Testis (tissue), 3 donors: ENCODE measurements around the gene TENM4. TPM values are rescaled to one million over a fixed set of nuclear protein-coding genes. Genes with fewer than 3 reads are reported as not detected.

Experiments
- DNase-seq: peaks from one replicate; pipeline ENCODE4 v3.0.0-alpha.2; 2019
- H3K27ac ChIP-seq, 2 donors: fragments of 200-600 bp; sonication (generic); one replicate each; pipeline ENCODE4 v1.5.1; 2019
- H3K27me3 ChIP-seq: fragments of 200-600 bp; sonication (generic); one replicate; pipeline ENCODE4 v1.5.1; 2019
- H3K36me3 ChIP-seq: fragments of 200-600 bp; sonication (generic); one replicate; pipeline ENCODE4 v1.5.1; 2017; ENCODE audit warnings: low read depth; ENCODE audit errors: missing control alignments
- H3K4me1 ChIP-seq: fragments of 200-600 bp; sonication (generic); one replicate; pipeline ENCODE4 v1.5.1; 2019
- H3K4me3 ChIP-seq, 2 donors: fragments of 200-600 bp; sonication (generic); one replicate each; pipeline ENCODE4 v1.5.1; 2017 to 2019
- H3K9me3 ChIP-seq: fragments of 200-600 bp; sonication (generic); one replicate; pipeline ENCODE4 v1.5.1; 2017
- CTCF ChIP-seq, 3 experiments: fragments of 450-650 bp in 2 of 3; fragments of 200-600 bp in 1 of 3; sonication (generic) in 1 of 3; IDR thresholded peaks; one replicate each; pipeline ENCODE4 v1.5.1; 2016 to 2019; ENCODE audit warnings: antibody characterized with exemption in 3 of 3, mild to moderate bottlenecking in 2 of 3, moderate library complexity in 1 of 3
- POLR2A ChIP-seq: fragments of 450-650 bp; IDR thresholded peaks from one replicate; pipeline ENCODE4 v1.6.1; 2017; ENCODE audit warnings: antibody characterized with exemption, mild to moderate bottlenecking, moderate library complexity
- whole genome bisulfite sequencing, 2 donors: methylation state at CpG; one replicate each; pipeline ENCODE4 v1.1.5; 2018; 5-methylcytosine and 5-hydroxymethylcytosine counted together
- intact Hi-C: fragments of 100-400 bp; cut with DNase I; formaldehyde crosslinking; loops from one replicate; pipeline ENCODE4 v1.15.1; 2023; ENCODE audit warnings: low total_unique reads
- polyA plus RNA-seq: library from polyadenylated mRNA; stranded (reverse); fragments of 350-450 nt; fragmentation: Illumina TruSeq; extraction: RNeasy Lipid Tissue Mini Kit (QIAGEN cat#74804); gene quantifications from one replicate; pipeline ENCODE4 v1.2.3, GENCODE V29; 2014; ENCODE audit warnings: low read depth, low replicate concordance; ENCODE audit not compliant: insufficient read depth
- total RNA-seq, 2 donors: library from RNA; depleted of rRNA; stranded (reverse); fragments of >200 nt; gene quantifications; one replicate each; pipeline ENCODE4 v1.2.3, GENCODE V29; 2016

TENM4 gene
- total and polyA plus RNA-seq, 3 donors from 2014 or later = 10.6 to 17.9 (median 11.4) TPM

- H3K27ac ChIP-seq = no peak overlapping the region
- H3K9me3 ChIP-seq = no peaks in the 10 kb centered on the region
- TF ChIP-seq CTCF (IDR thresholded peaks at IDR 0.05) (no peak), POLR2A (no peak)
- 85 to 91% methylated on average over 8 of the region's 8 CpGs for WGBS, 2 donors
- no peaks in the 10 kb centered on the region for H3K36me3 ChIP-seq
- no peaks in the 10 kb centered on the region for H3K4me1 ChIP-seq
- no peaks in the 10 kb centered on the region for H3K27me3 ChIP-seq
- intact Hi-C loops = no loop called here
- no peak overlapping the region for H3K4me3 ChIP-seq
- no peak for DNase-seq
Measured at GRCh38 chr11:79090191-79090705, 350.6 kb downstream of the TENM4 start.

- 86 to 96% methylated on average over 3 of the region's 3 CpGs for WGBS, 2 donors
Measured at GRCh38 chr11:79089601-79090000, 351.2 kb downstream of the TENM4 start.

GRCh38 chr11:79088967-79089366, 351.9 kb downstream of the TENM4 start:
- Histone ChIP-seq H3K4me1 (no peaks in the 10 kb centered on the region), H3K27ac (no peak overlapping the region), H3K36me3 (no peaks in the 10 kb centered on the region), H3K27me3 (no peaks in the 10 kb centered on the region), H3K4me3 (no peak overlapping the region), H3K9me3 (no peaks in the 10 kb centered on the region)
- DNase-seq = no peak
- intact Hi-C loops = no loop called here
- WGBS, 2 donors = 80 to 91% methylated on average over 3 to 4 of the region's 4 CpGs
- TF ChIP-seq POLR2A (no peak), CTCF (IDR thresholded peaks at IDR 0.05) (no peak)

More at GRCh38 chr11:79089601-79090000, 351.2 kb downstream of the TENM4 start:
- Histone ChIP-seq H3K27me3 (no peaks in the 10 kb centered on the region), H3K4me1 (no peaks in the 10 kb centered on the region), H3K9me3 (no peaks in the 10 kb centered on the region), H3K36me3 (no peaks in the 10 kb centered on the region), H3K27ac (no peak overlapping the region), H3K4me3 (no peak overlapping the region)
- intact Hi-C loops = no loop called here
- no peak for DNase-seq
- TF ChIP-seq CTCF (IDR thresholded peaks at IDR 0.05) (no peak), POLR2A (no peak)

GRCh38 chr11:79087961-79088318, 352.9 kb downstream of the TENM4 start:
- Histone ChIP-seq H3K36me3 (no peaks in the 10 kb centered on the region), H3K27me3 (no peaks in the 10 kb centered on the region), H3K4me3 (no peak overlapping the region), H3K4me1 (no peaks in the 10 kb centered on the region), H3K27ac (no peak overlapping the region), H3K9me3 (no peaks in the 10 kb centered on the region)
- WGBS, 2 donors = 49 to 81% methylated on average over 4 to 5 of the region's 5 CpGs
- no peak for DNase-seq
- TF ChIP-seq CTCF (IDR thresholded peaks at IDR 0.05) = no peak
- TF ChIP-seq POLR2A = no peak
- intact Hi-C loops = no loop called here

- Histone ChIP-seq H3K27me3 (no peaks in the 10 kb centered on the region), H3K36me3 (no peaks in the 10 kb centered on the region), H3K27ac (no peak overlapping the region), H3K4me3 (no peak overlapping the region), H3K4me1 (no peaks in the 10 kb centered on the region), H3K9me3 (no peaks in the 10 kb centered on the region)
- intact Hi-C loops = no loop called here
- no peak for TF ChIP-seq CTCF (IDR thresholded peaks at IDR 0.05)
- TF ChIP-seq POLR2A = no peak
- WGBS, 2 donors = 55 to 71% methylated on average over 8 to 9 of the region's 9 CpGs
- no peak for DNase-seq
Measured at GRCh38 chr11:79087238-79087960, 353.4 kb downstream of the TENM4 start.
